Right lobe of liver (tissue), 6 donors: ENCODE results near the gene BRD1. TPM values are rescaled to one million over a fixed set of nuclear protein-coding genes. Genes with fewer than 3 reads are reported as not detected.

Experiments
- ATAC-seq, 4 donors: fragments of 200-7000 bp; cut with Tn5 transposase; one replicate each; pipeline ENCODE4 v1.9.1; 2020; ENCODE audit warnings: mild to moderate bottlenecking in 4 of 4, moderate library complexity in 4 of 4
- DNase-seq, 3 donors: peaks; one replicate each; pipeline ENCODE4 v3.0.0-alpha.2; 2020
- H3K27ac ChIP-seq, 3 donors: fragments of 200-600 bp; one replicate each; pipeline ENCODE4 v1.8.0; 2022
- H3K27me3 ChIP-seq, 2 donors: fragments of 200-600 bp; one replicate each; pipeline ENCODE4 v1.8.0; 2022
- H3K36me3 ChIP-seq, 4 donors: fragments of 200-600 bp; sonication (generic) in 1 of 4; one replicate each; pipeline versions ENCODE4 v1.5.1 to v1.8.0; 2017 to 2022; ENCODE audit warnings: control low read depth in 1 of 4
- H3K4me1 ChIP-seq, 4 donors: fragments of 200-600 bp; sonication (generic) in 1 of 4; one replicate each; pipeline versions ENCODE4 v1.5.1 to v1.8.0; 2017 to 2022; ENCODE audit warnings: control low read depth in 1 of 4
- H3K4me3 ChIP-seq, 3 donors: fragments of 200-600 bp; one replicate each; pipeline ENCODE4 v1.8.0; 2022
- H3K9me3 ChIP-seq, 4 donors: fragments of 200-600 bp; sonication (generic) in 1 of 4; one replicate each; pipeline versions ENCODE4 v1.5.1 to v1.8.0; 2017 to 2022; ENCODE audit warnings: control low read depth in 1 of 4
- CTCF ChIP-seq, 4 donors: fragments of 200-600 bp in 3 of 4; fragments of 450-650 bp in 1 of 4; IDR thresholded peaks; one replicate each; pipeline versions ENCODE4 v1.5.1 to v1.8.0; 2016 to 2022; ENCODE audit warnings: antibody characterized with exemption in 4 of 4, mild to moderate bottlenecking in 2 of 4
- POLR2A ChIP-seq: fragments of 450-650 bp; IDR thresholded peaks from one replicate; pipeline ENCODE4 v1.6.1; 2017; ENCODE audit warnings: antibody characterized with exemption, mild to moderate bottlenecking
- WGBS: methylation state at CpG from one replicate; pipeline ENCODE4 v1.1.6; 2018; ENCODE audit warnings: low coverage, low lambda C conversion rate; ENCODE audit not compliant: insufficient coverage; ENCODE audit errors: missing lambda C conversion rate; 5-methylcytosine and 5-hydroxymethylcytosine counted together
- intact Hi-C, 2 donors: fragments of 100-400 bp; cut with DNase I; formaldehyde crosslinking; loops; one replicate each; pipeline versions ENCODE4 v1.11.2 to v1.14.1; 2022
- total RNA-seq, 6 experiments: library from RNA; depleted of rRNA in 2 of 6; stranded (reverse); fragments of >200 nt in 2 of 6; fragmentation: NEBNext Ultra II Directional in 3 of 6; extraction: Animal tissue kit (Norgen Biotek cat#: 25700) in 3 of 6; gene quantifications; one replicate each; pipeline versions ENCODE4 v1.1.0 to v1.2.4, GENCODE V29; 2016 to 2023
- donor health status: DM: no; HTN: yes; CAD: no.
- donor health status: DM: no; HTN: no; CAD: no.
- donor health status: DM: no; HTN: no; CAD: no.
- donor health status: DM: no; HTN: yes; CAD: no.
- donor health status: DM: no; HTN: yes; CAD: no.

The BRD1 gene
- total RNA-seq, 6 experiments from 2014 or later, result 9.3 to 17.8 (median 11.6) TPM

- H3K36me3 ChIP-seq, result peaks cover 0 to 73% (median 26%) of the 10 kb centered on the region in 4 donors
- no peaks in the 10 kb centered on the region for H3K27me3 ChIP-seq
- WGBS, result no CpG with 5 or more reads among the region's 18 CpGs
- peak in 1 of 4 donors; percentile 19 for ATAC-seq
- peak in 1 of 3 donors; percentile 48 for DNase-seq
- no peaks in the 10 kb centered on the region for H3K4me1 ChIP-seq
- intact Hi-C loops, result no loop called here
- no peak overlapping the region for H3K4me3 ChIP-seq
- no peak for TF ChIP-seq CTCF (IDR thresholded peaks at IDR 0.05)
- no peak for TF ChIP-seq POLR2A
- no peak overlapping the region for H3K27ac ChIP-seq
- no peaks in the 10 kb centered on the region for H3K9me3 ChIP-seq
These were observed 28.1 kb downstream of the BRD1 start for GRCh38 chr22:49799431-49800075.

- H3K27me3 ChIP-seq, result no peaks in the 10 kb centered on the region
- H3K4me1 ChIP-seq, result no peaks in the 10 kb centered on the region
- no peak for DNase-seq
- TF ChIP-seq CTCF (IDR thresholded peaks at IDR 0.05) (no peak), POLR2A (no peak)
- intact Hi-C loops, result no loop called here
- peaks cover 4 to 77% (median 28%) of the 10 kb centered on the region in 4 donors for H3K36me3 ChIP-seq
- H3K9me3 ChIP-seq, result no peaks in the 10 kb centered on the region
- no peak for ATAC-seq
- 97% methylated on average over 14 of the region's 37 CpGs for WGBS
- H3K27ac ChIP-seq, result no peak overlapping the region
- H3K4me3 ChIP-seq, result no peak overlapping the region
These were observed 29.1 kb downstream of the BRD1 start for GRCh38 chr22:49798486-49799151.

GRCh38 chr22:49797706-49798105, 30.0 kb downstream of the BRD1 start:
- Histone ChIP-seq H3K4me1 (no peaks in the 10 kb centered on the region), H3K27me3 (no peaks in the 10 kb centered on the region), H3K36me3 (peaks cover 4 to 77% (median 30%) of the 10 kb centered on the region in 4 donors), H3K4me3 (no peak overlapping the region), H3K27ac (no peak overlapping the region), H3K9me3 (no peaks in the 10 kb centered on the region)
- ATAC-seq (no peak), DNase-seq (no peak)
- 94% methylated on average over 11 of the region's 22 CpGs for WGBS
- TF ChIP-seq POLR2A, result no peak
- no peak for TF ChIP-seq CTCF (IDR thresholded peaks at IDR 0.05)
- intact Hi-C loops, result no loop called here

- no peaks in the 10 kb centered on the region for H3K9me3 ChIP-seq
- H3K36me3 ChIP-seq, result peaks cover 4 to 85% (median 33%) of the 10 kb centered on the region in 4 donors
- H3K27me3 ChIP-seq, result no peaks in the 10 kb centered on the region
- TF ChIP-seq CTCF (IDR thresholded peaks at IDR 0.05), result no peak
- no peak for TF ChIP-seq POLR2A
- intact Hi-C loops, result no loop called here
- ATAC-seq (no peak), DNase-seq (peak in 1 of 3 donors; percentile 50)
- H3K4me1 ChIP-seq, result no peaks in the 10 kb centered on the region
- H3K4me3 ChIP-seq, result no peak overlapping the region
- WGBS, result 95% methylated on average over 16 of the region's 25 CpGs
- H3K27ac ChIP-seq, result no peak overlapping the region
These were observed 30.9 kb downstream of the BRD1 start for GRCh38 chr22:49796596-49797270.
